GM21717 (cell line): Measurements from ENCODE around the gene SAMD8.
A peak's percentile ranks its signal among the peaks of the same experiment; 100 is the strongest.
"Not testable (repeated sequence)": the region's sequence is repeated elsewhere in the genome, so short reads cannot be mapped to it uniquely, and the experiment has no call there.

ENCODE experiments used
- ATAC-seq: cut with Tn5 transposase; IDR thresholded peaks from one replicate; pipeline ENCODE4 v1.9.1; 2021; ENCODE audit warnings: mild to moderate bottlenecking, moderate library complexity; ENCODE audit not compliant: unreplicated experiment

Gene SAMD8

DNA sequence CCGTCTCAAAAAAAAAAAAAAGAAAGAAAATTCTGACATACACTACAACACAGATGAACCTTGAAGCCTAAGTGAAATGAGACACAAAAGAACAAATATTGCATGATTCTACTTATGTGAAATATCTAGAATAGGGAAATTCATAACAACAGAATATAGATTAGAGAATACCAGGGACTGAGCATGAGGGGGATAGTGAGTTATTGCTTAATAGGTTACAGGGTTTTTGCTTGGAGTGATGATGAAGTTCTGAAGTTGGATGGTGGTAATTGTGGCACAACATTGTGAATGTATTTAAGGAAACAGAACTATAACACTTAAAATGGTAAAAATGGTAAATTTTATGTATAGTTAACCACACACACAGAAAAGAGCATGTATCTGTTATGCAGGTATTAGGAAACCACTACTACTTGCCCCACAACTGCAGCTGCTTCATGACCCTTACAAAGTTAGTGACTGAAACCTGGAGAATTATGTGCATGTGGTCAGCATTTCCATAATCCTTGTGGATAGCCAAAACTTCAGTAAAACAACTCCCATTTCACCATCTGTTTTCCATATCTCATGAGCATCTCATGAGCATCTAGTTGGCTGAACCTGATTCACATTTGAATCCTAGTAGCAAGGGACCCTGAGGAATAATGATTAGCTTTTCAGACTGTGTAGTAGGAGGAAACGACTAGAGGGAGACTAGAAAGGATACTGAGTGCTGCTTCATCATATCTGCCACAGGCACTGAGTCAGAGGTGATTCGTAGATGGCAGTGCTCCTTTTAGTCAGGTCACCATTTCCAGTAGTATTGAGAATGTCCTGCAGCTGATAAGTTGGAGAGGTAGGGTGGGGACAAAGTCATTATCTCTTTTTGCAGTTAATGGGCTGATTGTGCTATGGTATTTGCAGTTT lies 26.3 kb downstream of the SAMD8 start:
- ATAC-seq = peak; percentile 50

DNA sequence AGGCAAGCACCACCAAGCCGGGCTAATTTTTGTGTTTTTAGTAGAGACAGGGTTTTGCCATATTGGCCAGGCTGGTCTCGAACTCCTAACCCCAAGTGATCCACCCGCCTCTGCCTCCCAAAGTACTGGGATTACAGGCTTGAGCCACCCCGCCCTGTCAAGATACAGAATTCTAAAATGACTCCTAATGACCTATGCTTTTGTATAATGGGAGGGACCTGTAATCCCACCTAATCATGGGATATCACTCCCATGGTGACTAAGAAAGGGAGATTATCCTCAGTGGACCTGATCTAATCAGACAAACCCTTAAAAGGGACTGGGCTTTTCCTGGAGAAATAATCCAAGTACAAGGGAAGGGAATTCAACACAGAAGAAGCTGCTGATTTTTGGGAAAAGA lies 28.8 kb downstream of the SAMD8 start:
- no peak for ATAC-seq

DNA sequence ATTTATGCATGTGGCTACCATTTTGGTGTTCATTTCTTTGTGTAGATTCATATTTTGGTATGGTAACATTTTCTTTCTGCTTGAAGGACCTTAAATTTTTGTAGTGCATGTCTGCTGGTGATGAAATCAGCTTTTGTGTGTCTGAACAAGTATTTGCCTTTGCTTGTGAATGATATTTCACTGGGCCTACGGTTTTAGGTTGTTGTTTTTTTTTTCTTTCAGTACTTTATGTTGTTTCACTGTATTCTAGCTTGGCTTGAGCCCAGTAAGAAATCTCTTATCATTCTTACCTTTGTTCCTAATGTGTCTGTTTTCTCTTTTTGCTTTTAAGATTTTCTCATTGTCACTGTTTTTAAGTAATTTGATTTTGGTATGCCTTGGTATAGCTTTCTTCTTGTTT lies 31.9 kb downstream of the SAMD8 start:
- no peak for ATAC-seq

DNA sequence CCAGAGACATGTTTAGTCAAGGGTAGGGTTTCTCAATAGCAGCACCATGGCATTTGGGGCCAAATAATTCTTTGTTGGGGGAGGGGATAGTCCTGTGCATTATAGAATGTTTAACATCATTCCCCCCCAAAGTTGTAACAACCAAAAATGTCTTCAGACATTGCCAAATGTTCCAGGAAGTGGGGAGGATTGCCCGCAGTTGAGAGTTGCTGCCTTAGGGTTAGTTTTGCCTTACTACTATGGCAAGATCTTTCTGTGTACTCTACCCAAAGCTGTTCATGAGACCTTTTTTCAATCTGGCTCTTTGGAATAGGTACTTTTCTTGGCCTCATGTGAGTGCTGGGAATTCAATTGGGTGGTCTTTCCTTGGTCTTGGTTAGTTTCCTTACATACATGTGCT lies 34.1 kb downstream of the SAMD8 start:
- no peak for ATAC-seq

DNA sequence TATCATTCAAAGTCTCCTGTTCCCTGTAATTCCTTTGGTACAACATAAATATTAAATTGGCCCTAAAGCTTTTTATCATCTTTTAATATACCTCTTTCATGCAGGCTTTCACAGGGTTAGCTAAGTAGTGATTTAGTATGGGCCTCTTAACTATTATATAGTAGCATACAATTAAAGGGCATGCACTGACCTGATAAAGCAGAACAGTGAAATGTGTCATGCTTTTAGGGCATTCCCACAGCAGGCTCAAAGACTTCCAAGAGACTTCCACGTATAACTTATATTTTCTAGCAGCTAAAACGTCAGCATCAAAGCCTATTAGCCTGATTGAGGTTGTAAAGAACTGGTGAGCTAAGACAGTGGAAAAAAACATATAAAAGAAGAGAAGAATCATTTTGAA lies 35.3 kb downstream of the SAMD8 start:
- ATAC-seq = no peak

DNA sequence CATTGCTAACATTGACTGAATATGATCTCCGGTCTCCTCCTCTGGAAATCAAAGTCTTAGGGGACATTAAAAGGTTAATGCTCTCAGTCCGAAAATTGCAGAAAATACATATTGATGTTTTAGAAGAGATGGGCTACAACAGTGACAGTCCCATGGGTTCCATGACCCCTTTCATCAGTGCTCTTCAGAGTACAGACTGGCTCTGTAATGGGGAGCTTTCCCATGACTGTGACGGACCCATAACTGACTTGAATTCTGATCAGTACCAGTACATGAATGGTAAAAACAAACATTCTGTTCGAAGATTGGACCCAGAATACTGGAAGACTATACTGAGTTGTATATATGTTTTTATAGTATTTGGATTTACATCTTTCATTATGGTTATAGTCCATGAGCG lies 39.2 kb downstream of the SAMD8 start:
- ATAC-seq = no peak

DNA sequence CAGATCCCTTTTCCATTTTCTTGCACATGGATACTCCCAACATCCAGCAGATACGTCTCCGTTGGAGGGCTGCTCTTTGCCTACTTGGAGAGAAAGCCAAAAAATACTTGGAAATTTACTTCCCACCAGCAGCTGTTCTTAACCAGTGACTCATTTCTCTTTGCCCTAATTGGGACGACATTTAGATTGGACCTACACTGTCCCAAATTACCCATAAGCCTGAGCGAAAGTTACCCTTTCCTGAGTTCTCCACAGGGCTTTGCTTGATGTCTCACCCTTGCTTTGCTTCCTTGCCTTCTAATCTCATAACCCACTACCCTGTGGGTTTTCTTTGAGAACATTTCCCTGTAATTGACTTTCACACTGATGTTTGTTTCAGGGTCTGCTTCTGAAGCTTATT lies 48.1 kb downstream of the SAMD8 start:
- no peak for ATAC-seq

DNA sequence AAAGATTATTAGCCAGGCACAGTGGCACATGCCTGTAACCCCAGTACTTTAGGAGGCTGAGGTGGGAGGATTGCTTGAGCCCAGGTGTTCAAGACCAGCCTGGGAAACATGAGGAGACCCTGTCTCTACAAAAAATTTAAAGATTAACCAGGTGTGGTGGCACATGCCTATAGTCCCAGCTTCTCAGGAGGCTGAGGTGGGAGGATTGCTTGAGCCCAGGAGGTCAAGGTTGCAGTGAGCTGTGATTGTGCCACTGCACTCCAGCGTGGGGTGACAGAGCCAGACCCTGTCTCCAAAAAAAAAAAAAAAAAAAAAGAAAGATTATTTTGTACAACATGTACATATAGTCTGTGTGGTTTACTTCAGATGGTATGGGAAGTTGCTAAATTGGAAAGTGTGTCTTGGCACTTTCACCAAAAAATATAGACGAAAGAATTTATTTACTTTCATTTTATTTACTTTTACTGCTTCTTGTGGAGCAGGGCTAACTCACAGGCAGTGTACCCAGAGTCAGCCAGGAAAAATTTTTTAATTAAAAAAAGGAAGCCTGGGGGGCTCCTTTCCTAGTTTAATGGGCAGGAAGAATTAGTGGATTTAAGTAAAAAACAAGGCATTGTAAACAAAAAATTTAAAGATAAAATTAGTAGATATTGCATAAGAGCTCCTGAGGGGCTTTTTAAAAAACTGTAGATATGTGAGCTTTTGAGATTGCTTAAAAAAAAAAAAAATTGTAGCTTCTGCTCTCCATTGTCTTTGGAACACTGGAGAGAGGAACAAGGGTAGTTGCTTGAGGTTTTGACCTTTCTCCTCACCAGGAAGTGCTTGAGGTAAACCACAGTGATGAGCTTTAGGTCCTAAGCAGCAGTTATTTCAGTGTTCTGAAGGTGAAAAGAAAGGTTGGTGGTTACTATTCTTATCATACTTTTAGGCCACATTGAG lies 54.5 kb downstream of the SAMD8 start:
- peak; percentile 82 for ATAC-seq

DNA sequence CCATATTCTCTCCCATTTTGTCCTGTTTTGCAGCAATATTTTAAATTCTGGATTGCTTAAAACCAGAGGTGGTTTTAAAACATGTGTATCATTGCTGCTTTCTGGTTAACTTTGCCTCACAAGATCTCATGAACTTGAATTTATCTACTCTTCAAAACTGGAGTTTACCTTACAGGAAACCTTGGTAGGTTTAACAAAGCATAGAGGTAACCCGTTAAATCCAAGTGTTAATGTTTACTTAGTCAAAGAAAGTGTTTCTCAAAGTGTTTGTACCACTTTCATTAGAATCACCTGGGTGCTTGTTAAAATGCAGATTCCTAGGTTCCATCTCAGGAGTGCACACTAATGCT lies 55.1 kb downstream of the SAMD8 start:
- no peak for ATAC-seq

DNA sequence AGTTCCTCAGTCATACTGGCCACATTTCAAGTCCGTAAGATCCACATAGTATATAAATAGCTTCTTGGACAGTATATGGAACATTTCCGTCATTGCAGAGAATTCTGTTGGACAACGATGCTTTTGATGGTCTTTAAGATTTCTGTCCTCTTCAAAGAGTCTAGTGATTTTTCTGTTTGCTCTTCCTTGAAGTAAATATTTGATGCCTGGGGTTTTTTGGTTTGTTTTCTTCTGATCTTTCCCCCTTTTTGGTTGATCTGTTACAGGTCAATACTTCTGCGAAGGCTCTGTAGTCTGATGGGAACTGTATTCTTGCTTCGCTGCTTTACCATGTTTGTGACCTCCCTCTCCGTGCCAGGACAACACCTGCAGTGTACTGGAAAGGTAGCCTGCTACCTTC lies 56.8 kb downstream of the SAMD8 start:
- ATAC-seq = no peak

DNA sequence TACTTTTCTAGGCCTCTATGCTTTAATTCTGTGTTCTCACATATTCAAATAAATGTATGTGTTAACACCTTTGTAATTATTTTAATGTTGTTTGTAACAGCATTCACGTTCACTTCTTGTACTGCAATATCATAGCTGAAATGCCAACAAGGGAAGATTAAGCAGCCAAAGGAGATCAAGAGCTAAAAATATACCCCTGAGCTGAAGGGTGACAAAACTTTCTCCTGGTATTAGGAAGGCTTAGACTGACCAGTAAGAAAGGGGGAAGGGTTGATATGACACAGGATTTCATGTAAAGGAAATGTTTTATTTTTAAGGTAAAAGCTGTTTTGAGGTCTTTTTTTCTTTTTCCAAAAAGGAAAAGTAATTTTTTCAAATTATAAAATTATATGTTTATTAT lies 58.8 kb downstream of the SAMD8 start:
- no peak for ATAC-seq

DNA sequence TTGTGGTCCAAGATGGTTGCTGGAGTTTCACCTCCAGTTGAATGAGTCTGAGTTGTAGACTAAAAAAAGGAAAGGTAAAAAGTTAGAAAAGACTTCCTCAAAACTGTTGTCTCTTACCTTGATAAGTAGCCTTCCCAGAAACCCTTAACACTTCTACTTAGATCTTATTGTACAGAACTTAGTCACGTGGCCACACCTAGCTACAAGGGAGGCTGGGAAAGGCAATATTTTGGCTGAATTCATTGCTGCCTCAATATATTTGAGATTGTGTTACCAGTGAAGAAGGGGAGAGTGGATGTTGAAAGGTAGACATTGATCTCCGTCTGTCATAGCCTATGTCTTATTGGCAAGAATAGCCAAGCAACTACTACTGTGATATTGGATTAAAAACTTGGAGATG lies 63.6 kb downstream of the SAMD8 start:
- ATAC-seq = no peak

DNA sequence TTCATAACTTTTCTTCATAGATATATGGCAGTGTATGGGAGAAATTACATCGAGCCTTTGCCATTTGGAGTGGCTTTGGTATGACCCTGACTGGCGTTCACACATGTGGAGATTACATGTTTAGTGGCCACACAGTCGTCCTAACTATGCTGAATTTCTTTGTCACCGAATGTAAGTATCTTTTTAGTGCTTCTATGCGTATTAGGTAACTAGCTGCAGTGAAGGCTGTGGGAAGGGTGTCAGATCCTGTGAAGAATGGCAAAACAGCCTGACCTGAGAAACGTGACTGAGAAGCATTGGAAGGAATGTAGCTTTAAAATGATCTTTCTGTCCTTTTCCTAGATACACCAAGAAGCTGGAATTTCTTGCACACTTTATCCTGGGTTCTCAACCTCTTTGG lies 64.6 kb downstream of the SAMD8 start:
- ATAC-seq = no peak

DNA sequence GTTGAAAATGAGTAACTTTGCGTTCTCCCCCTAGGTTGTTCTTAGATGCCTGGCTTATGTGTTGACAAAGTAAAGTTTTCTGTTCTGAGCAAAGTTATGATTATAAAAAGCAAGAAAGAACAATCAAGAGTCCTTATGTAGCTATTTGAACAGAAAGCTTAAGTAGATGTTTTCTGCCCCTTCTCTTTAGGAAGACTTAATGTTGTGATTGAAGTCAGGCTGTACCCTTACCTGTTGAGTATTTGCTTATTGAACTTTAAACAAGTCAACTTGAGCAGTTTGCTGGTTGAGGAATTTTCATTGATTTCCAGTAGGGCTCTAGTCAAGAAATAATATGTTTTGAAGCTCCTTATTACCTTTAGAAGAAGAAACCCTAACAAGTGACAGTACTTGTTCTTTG lies 65.3 kb downstream of the SAMD8 start:
- no peak for ATAC-seq

DNA sequence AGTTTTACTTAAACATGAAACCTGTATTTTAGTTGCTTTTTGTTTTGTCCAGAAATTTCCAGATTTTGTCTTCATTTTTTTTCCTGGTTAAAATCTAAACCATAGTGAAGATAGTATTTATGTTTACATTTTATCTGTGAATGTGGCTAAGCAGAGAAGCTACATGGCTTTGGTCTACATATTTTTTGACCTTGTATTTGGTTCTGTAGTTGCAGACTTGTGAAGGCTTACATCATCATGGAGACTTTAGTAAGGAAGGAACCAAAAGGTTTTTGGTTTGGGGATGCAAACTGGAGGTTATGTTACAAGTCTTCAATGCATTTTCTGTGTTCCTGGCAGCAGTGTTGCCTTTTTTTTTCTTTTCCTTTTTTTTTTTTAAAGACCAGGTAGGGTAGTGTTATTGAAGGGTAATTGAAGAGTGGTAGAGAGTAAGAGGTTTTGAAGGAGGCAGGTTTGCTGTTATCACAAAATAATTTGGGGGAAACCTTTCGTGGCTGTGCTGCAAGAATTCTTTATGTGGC lies 68.3 kb downstream of the SAMD8 start:
- ATAC-seq = no peak

DNA sequence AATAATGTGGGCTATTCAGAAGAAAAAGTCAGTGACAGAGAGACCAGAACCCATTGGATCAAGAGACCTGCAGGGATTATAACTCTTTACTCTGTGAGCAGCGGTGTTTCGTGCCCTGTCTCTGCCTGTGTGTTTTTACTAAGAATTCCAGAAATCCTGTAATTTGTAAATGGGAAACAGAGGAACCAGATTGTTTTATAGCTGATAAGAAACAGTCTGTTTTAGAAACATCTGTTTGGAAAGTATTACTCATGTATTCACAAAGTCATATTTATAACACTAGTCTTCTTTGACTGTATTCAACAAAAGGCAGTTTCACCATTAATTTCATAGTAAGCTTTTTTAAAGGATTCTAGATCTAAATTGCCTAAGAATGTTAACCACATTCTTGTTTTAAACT lies 69.1 kb downstream of the SAMD8 start:
- ATAC-seq = no peak

DNA sequence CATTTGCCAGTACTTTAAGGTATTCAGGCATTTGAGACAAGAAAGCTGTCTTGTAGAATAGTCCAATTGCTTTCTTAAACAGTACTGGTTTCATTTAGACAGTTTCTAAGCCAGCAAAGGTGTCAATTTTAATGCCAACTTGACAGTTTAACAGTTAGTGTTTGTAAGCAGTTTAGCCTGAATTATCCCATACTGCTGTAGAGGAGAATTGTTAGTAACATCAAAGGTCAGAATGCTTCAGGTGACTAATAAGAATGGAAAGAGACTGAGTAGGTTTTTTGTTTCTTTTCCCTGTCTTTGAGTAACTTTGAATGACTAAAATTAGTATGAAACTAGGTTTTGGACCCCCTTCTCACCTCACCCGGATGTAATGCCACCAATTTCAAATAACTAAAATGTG lies 69.6 kb downstream of the SAMD8 start:
- ATAC-seq = no peak

DNA sequence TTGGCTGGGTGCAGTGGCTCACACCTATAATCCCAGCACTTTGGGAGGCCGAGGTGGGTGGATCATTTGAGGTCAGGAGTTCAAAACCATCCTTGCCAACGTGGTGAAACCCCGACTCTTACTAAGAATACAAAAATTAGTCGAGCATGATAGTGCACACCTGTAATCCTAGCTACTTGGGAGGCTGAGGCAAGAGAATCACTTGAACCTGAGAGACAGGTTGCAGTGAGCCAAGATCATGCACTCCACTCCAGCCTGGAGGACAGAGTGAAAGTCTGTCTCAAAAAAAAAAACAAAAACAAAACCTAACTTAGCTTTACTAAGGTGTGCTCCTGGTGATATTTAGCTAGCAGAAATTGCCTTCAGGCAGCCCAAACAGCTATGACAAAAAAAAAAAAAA lies 74.9 kb downstream of the SAMD8 start:
- ATAC-seq = no peak

DNA sequence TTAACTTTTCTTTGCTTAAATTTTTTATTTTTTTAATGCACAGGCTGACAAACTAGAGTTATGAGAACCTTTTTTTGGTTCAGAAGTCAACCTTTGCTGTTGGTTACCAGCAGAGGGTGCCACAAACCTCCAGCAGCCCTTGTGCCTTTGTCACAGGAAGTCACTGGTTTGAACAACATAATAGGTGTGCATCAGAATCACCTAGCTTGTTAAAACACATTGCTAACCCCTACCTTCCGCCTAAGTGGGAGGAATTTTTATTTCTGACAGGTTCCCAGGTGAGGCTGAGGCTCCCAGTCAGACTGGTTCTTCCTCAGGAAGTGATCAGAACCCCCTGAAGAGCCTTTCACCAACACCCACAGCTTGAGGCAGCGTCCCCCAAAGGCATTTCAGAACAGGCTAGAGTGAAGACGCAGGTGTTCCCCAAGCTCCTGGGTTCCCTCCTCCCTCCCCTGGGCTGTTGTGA lies 76.5 kb downstream of the SAMD8 start:
- peak; percentile 63 for ATAC-seq

DNA sequence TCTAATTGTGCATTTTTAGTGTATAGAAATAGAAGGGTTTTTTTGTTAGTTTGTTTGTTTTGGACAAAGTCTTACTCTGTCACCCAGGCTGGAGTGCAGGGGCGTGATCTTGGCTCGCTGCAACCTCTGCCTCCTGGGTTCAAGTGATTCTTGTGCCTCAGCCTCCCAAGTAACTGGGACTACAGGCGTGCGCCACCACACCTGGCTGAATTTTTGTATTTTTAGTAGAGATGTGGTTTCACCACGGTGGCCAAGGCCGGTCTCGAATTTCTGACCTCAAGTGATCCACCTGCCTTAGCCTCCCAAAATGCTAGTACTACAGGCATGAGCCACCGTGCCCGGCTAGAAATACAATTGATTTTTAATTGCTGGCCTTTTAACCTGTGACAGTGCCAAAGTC lies 77.1 kb downstream of the SAMD8 start:
- not testable (repeated sequence) for ATAC-seq

DNA sequence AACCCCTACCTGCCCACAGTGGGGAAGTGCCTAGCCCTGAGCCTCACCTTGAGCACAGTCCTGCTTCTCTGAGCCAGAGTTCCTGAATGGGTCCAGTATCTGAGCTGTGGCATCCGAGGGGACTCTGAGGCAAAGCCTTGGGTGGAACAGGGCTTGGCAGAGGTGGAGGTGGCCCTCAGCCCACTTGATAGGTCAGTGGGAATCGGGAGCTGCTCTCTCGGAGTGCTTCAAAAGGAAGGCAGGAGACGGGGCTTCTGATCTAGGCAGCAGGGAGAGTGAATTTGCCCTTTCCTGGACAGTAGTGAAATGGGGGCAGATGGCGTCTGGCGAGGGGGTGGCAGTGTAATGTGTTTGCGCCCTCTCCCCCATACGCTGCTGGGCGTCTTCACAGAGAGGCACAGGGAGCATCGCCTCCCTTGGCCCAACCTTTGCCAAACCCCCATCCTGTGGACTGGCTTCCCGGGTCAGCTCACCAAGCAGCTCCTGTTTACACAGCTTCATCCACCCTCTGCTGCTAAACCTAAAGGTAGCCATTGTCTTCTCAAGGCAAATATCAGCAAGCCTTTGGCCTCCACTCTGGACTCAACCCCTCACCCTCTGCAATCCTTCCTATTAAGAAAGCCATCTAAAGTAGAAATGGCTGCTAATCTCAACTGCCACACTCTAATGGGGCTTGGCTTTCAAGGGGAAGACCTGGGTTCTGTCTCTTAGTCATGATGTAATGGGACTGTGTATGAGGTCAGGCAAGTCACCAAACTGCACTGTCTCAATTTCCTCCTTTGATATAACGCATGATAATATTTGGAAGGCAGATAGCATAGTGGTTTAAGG lies 78.0 kb downstream of the SAMD8 start:
- no peak for ATAC-seq
